Erythroblast (primary cell): Measurements from ENCODE around the gene AMMECR1.

Experiments
- GATA1 ChIP-seq: IDR thresholded peaks from 2 replicates; pipeline ENCODE4 v1.6.1; 2011; ENCODE audit warnings: low read depth, mild to moderate bottlenecking, control low read depth, low read length, moderate library complexity
- POLR2A ChIP-seq: IDR thresholded peaks from 2 replicates; pipeline ENCODE4 v1.6.1; 2011; ENCODE audit warnings: mild to moderate bottlenecking, low read length

DNA sequence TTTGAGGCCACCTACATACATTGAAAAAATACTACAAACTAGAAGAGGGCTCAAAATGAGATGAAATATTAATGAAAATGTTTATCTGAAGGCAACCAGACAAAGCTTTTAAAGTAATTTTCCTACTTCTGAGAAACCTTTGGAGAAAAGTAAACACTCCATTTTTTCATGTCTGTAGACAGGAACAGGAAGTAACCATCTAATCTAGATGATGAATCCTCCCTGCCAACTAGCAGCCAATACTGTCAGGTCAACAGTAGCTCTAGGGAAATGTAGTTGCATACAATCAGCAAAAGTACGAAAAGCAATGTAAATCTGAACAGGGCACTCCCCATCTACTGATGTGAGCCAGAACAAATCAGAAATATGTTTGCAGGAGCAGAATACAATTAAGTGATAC lies 49.0 kb downstream of the AMMECR1 start:
- TF ChIP-seq POLR2A (no peak), GATA1 (no peak)
